Endodermal cell (in vitro differentiated cells): Measurements from ENCODE around the gene CALHM5. TPM values are rescaled to one million over a fixed set of nuclear protein-coding genes. Genes with fewer than 3 reads are reported as not detected.

Experiments used
- DNase-seq: peaks from one replicate; pipeline ENCODE4 v3.0.0-alpha.2; 2017
- H3K27ac ChIP-seq: 2 replicates; pipeline ENCODE4 v1.5.1; 2013; ENCODE audit warnings: mild to moderate bottlenecking, low read depth, low read length, moderate library complexity
- H3K27me3 ChIP-seq: 2 replicates; pipeline ENCODE4 v1.6.1; 2013; ENCODE audit warnings: mild to moderate bottlenecking, low read length, moderate library complexity; ENCODE audit not compliant: insufficient read depth, control insufficient read depth, poor library complexity, severe bottlenecking
- H3K36me3 ChIP-seq: 2 replicates; pipeline ENCODE4 v1.7.0; 2013; ENCODE audit warnings: mild to moderate bottlenecking, low read length, moderate library complexity; ENCODE audit not compliant: control insufficient read depth, insufficient read depth
- H3K4me1 ChIP-seq: one replicate; pipeline ENCODE4 v1.7.0; 2013; ENCODE audit warnings: low read length; ENCODE audit not compliant: control insufficient read depth, insufficient read depth
- H3K4me3 ChIP-seq: 2 replicates; pipeline ENCODE4 v1.5.1; 2013; ENCODE audit warnings: mild to moderate bottlenecking, low read length, moderate library complexity
- H3K9ac ChIP-seq: 2 replicates; pipeline ENCODE4 v1.6.1; 2013; ENCODE audit warnings: mild to moderate bottlenecking, low read length, moderate library complexity; ENCODE audit not compliant: poor library complexity, severe bottlenecking; ENCODE audit errors: extremely low read depth
- H3K9me3 ChIP-seq: 2 replicates; pipeline ENCODE4 v1.6.1; 2013; ENCODE audit warnings: mild to moderate bottlenecking, low read length, moderate library complexity; ENCODE audit not compliant: control insufficient read depth
- H3K27ac Mint-ChIP-seq: 2 replicates; pipeline ENCODE4 v1.8.0; 2020; ENCODE audit warnings: mixed read lengths
- H3K27me3 Mint-ChIP-seq: 2 replicates; pipeline ENCODE4 v1.8.0; 2021; ENCODE audit warnings: mild to moderate bottlenecking, mixed read lengths; ENCODE audit not compliant: insufficient read depth
- H3K36me3 Mint-ChIP-seq: 2 replicates; pipeline ENCODE4 v1.8.0; 2020; ENCODE audit warnings: low read depth, mixed read lengths
- H3K4me1 Mint-ChIP-seq: 2 replicates; pipeline ENCODE4 v1.8.0; 2020; ENCODE audit warnings: mixed read lengths
- H3K4me3 Mint-ChIP-seq: 2 replicates; pipeline ENCODE4 v1.8.0; 2020; ENCODE audit warnings: mild to moderate bottlenecking, moderate library complexity, mixed read lengths
- H3K9me3 Mint-ChIP-seq: 2 replicates; pipeline ENCODE4 v1.8.0; 2020; ENCODE audit warnings: mild to moderate bottlenecking, mixed read lengths
- WGBS, 2 experiments: methylation state at CpG; one replicate each; pipeline versions ENCODE4 v1.1.5 to v1.1.7; 2013; ENCODE audit warnings: missing lambda C conversion rate in 2 of 2, mixed read lengths in 1 of 2; ENCODE audit not compliant: insufficient coverage in 1 of 2, insufficient read length in 1 of 2; 5-methylcytosine and 5-hydroxymethylcytosine counted together
- total RNA-seq, 2 donors: library from RNA; stranded (reverse); fragmentation: NEBNext Ultra II Directional in 1 of 2; extraction: Animal tissue kit (Norgen Biotek cat#: 25700) in 1 of 2; gene quantifications; 2 replicates in 1 of 2; 3 replicates in 1 of 2; pipeline ENCODE4 v1.2.1, GENCODE V29; 2021
- TF ChIP-seq, protein P1 (sequence below): fragments of 200-600 bp; sonication (generic); conservative IDR thresholded peaks from 2 replicates; pipeline ENCODE4 v1.5.0; 2021; ENCODE audit warnings: antibody characterized with exemption, mild to moderate bottlenecking

The CALHM5 gene
- total RNA-seq, 2 donors from 2014 or later, result 0.18 to 0.20 TPM

GRCh38 chr6:116514111-116514510, 2.7 kb downstream of the CALHM5 start:
- H3K4me1 ChIP-seq, result peaks cover 7% of the 10 kb centered on the region

DNA sequence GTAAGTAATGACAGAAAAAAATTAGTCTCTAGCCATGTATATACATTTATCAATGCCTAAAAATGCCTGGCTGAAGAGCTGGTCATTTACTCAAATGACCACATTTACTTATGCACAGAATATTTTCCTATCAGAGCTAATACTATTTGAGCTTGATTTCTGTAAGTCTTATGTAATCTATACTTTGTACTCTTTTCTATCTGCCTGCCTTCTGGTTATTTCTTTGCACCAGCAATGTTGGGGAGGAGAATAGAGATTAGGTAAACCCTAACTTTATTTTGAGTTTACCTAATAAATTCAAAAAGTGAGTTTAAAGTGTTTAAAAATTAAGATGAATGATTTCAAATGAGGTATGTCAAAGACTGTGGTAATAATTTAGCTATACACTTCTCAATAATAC, 3.7 kb downstream of the CALHM5 start:
- no peak overlapping the region for H3K4me3 Mint-ChIP-seq
- H3K9me3 ChIP-seq, result no peaks in the 10 kb centered on the region
- no peak overlapping the region for H3K9ac ChIP-seq
- peaks cover 18% of the 10 kb centered on the region for H3K27me3 Mint-ChIP-seq
- peaks cover 7% of the 10 kb centered on the region for H3K4me1 ChIP-seq
- no peaks in the 10 kb centered on the region for H3K36me3 Mint-ChIP-seq
- H3K4me1 Mint-ChIP-seq, result peaks cover 15% of the 10 kb centered on the region
- no peaks in the 10 kb centered on the region for H3K36me3 ChIP-seq
- H3K4me3 ChIP-seq, result no peak overlapping the region
- DNase-seq, result no peak
- peaks cover 9% of the 10 kb centered on the region for H3K27me3 ChIP-seq
- TF ChIP-seq, protein P1, sequence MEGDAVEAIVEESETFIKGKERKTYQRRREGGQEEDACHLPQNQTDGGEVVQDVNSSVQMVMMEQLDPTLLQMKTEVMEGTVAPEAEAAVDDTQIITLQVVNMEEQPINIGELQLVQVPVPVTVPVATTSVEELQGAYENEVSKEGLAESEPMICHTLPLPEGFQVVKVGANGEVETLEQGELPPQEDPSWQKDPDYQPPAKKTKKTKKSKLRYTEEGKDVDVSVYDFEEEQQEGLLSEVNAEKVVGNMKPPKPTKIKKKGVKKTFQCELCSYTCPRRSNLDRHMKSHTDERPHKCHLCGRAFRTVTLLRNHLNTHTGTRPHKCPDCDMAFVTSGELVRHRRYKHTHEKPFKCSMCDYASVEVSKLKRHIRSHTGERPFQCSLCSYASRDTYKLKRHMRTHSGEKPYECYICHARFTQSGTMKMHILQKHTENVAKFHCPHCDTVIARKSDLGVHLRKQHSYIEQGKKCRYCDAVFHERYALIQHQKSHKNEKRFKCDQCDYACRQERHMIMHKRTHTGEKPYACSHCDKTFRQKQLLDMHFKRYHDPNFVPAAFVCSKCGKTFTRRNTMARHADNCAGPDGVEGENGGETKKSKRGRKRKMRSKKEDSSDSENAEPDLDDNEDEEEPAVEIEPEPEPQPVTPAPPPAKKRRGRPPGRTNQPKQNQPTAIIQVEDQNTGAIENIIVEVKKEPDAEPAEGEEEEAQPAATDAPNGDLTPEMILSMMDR, result no peak
- H3K9me3 Mint-ChIP-seq, result no peaks in the 10 kb centered on the region
- H3K27ac ChIP-seq, result no peak overlapping the region
- H3K27ac Mint-ChIP-seq, result no peak overlapping the region

More at GRCh38 chr6:116514111-116514510, 2.7 kb downstream of the CALHM5 start:
- no peak overlapping the region for H3K27ac Mint-ChIP-seq
- Histone ChIP-seq H3K4me3 (no peak overlapping the region), H3K36me3 (no peaks in the 10 kb centered on the region), H3K9me3 (peaks cover 5% of the 10 kb centered on the region), H3K27ac (no peak overlapping the region), H3K27me3 (peaks cover under 1% of the 10 kb centered on the region), H3K9ac (no peak overlapping the region)
- peaks cover 15% of the 10 kb centered on the region for H3K4me1 Mint-ChIP-seq
- H3K9me3 Mint-ChIP-seq, result peaks cover 3% of the 10 kb centered on the region
- no peak for DNase-seq
- no peaks in the 10 kb centered on the region for H3K36me3 Mint-ChIP-seq
- TF ChIP-seq, protein P1, result no peak
- H3K27me3 Mint-ChIP-seq, result peaks cover 12% of the 10 kb centered on the region
- H3K4me3 Mint-ChIP-seq, result no peak overlapping the region
- WGBS, 2 experiments, result 92 to 96% methylated on average over 4 of the region's 4 CpGs

DNA sequence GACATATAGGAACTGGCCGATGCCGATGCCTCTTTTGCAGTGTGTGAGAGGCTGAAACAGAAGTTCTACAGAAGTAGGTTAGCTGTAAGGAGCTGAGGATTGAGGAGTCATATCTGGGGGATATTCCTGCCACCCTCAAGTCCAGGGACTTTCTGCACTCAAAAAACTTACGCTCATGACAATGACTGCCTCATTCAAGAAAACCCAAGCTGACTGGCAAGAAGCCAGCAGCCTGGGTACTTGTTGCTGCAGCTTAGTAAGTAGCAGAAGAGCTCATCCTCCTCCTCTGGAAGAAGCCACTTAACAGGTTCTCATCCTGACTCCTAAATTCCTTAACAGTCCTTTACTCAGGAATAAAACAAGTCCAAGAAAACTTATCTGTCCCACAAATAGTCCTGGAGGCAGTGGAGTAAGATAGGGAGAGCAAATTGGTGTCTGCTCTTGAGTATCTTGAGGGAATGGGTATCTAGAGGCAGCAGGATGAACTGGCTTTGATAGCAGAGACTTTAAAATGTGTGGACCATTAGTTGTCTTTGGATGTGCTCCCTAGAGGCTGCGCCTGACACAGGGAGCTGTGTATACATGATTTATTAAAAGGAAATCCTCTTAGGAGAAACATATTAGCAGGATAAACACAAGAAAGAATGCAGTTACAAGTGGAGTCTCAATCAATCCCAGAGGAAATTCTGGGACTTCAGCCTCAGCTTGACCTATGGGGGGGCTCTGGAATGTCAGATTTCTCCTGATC, 7.4 kb downstream of the CALHM5 start:
- Histone ChIP-seq H3K9ac (no peak overlapping the region), H3K4me1 (peaks cover 5% of the 10 kb centered on the region), H3K9me3 (no peaks in the 10 kb centered on the region), H3K4me3 (no peak overlapping the region), H3K27me3 (peaks cover 9% of the 10 kb centered on the region), H3K27ac (no peak overlapping the region), H3K36me3 (no peaks in the 10 kb centered on the region)
- H3K4me3 Mint-ChIP-seq, result no peak overlapping the region
- peaks cover 14% of the 10 kb centered on the region for H3K4me1 Mint-ChIP-seq
- H3K27me3 Mint-ChIP-seq, result peaks cover 23% of the 10 kb centered on the region
- H3K27ac Mint-ChIP-seq, result no peak overlapping the region
- TF ChIP-seq, protein P1, result no peak
- H3K36me3 Mint-ChIP-seq, result no peaks in the 10 kb centered on the region
- H3K9me3 Mint-ChIP-seq, result no peaks in the 10 kb centered on the region
- DNase-seq, result no peak
- 95% methylated on average over 3 to 4 of the region's 4 CpGs for WGBS, 2 experiments
